C4-2B (cell line): ENCODE data around the gene MYO7A.

Experiments
- H3K27ac ChIP-seq: fragments of 450-650 bp; 2 replicates; pipeline ENCODE4 v1.5.1; 2017
- ZFX ChIP-seq: fragments of 450-650 bp; IDR thresholded peaks from 2 replicates; pipeline ENCODE4 v1.6.1; 2017
- TF ChIP-seq, protein P1 (sequence below): fragments of 450-650 bp; conservative IDR thresholded peaks from 2 replicates; pipeline ENCODE4 v1.5.1; 2017; ENCODE audit warnings: mild to moderate bottlenecking

MYO7A gene

DNA sequence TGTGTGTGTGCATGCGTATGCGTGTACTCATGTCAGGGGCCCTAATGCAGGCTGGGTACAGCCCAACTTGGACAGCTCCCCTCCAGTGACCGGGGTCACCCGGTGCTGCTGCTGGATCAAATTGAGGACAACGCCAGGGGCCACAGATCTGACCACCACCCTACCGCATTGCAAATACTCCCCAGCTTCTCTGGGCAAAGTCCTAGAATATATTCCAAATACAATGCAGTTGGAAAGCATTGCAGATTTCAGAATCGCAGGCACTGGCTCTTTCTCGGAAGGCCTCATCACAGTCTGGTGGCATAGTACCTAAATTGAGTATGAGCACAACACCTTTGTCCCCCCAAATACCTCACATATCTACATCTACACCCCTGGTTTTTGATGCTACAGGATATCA, 43.2 kb downstream of the MYO7A start:
- TF ChIP-seq ZFX: no peak
- TF ChIP-seq, protein P1, sequence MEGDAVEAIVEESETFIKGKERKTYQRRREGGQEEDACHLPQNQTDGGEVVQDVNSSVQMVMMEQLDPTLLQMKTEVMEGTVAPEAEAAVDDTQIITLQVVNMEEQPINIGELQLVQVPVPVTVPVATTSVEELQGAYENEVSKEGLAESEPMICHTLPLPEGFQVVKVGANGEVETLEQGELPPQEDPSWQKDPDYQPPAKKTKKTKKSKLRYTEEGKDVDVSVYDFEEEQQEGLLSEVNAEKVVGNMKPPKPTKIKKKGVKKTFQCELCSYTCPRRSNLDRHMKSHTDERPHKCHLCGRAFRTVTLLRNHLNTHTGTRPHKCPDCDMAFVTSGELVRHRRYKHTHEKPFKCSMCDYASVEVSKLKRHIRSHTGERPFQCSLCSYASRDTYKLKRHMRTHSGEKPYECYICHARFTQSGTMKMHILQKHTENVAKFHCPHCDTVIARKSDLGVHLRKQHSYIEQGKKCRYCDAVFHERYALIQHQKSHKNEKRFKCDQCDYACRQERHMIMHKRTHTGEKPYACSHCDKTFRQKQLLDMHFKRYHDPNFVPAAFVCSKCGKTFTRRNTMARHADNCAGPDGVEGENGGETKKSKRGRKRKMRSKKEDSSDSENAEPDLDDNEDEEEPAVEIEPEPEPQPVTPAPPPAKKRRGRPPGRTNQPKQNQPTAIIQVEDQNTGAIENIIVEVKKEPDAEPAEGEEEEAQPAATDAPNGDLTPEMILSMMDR: no peak
- H3K27ac ChIP-seq: no peak overlapping the region

DNA sequence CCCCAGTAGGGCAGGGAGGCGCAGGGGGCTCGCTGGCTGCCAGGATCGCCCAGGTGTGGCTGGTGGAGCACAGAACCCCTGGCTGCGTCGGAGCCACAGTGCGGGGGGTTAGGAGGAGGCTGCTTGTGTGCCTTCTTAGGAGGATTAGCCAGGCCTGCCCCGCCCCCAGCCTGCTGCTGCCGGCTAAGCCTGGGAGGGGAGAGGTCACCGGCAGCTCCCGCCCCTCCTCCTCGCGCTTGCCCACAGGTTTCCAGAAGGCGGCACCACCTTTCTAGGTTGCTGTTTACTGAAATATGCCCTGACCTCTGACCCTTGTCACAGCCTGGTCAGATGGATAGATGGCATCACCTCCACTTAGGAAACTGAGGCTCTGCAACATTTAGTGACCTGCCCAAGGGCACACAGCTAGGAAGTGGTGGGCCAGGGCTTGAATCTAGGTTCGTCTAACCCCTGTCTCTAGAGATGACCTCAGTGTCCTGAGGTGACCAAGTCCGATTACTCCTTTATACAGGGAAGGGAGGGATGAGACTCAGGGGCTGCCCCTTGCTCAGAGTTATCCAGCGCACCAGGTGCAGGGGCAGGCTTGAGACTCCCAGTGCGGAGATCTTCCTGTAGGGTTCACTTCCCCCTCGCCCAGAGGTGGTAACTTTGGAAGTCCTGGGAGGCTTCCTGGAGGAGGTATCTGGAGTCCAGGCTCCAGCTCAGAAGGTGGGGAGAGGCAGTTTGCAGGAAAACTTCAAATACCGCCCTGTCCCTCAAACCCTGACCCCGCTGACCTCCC, 44.0 kb downstream of the MYO7A start:
- no peak overlapping the region for H3K27ac ChIP-seq
- TF ChIP-seq, protein P1: no peak
- TF ChIP-seq ZFX: no peak

- H3K27ac ChIP-seq: no peak overlapping the region
- TF ChIP-seq, protein P1: no peak
- no peak for TF ChIP-seq ZFX
Measured at GRCh38 chr11:77172666-77172982, 44.6 kb downstream of the MYO7A start.

GRCh38 chr11:77173494-77173893, 45.4 kb downstream of the MYO7A start:
- TF ChIP-seq, protein P1: no peak
- TF ChIP-seq ZFX: no peak
- no peak overlapping the region for H3K27ac ChIP-seq

DNA sequence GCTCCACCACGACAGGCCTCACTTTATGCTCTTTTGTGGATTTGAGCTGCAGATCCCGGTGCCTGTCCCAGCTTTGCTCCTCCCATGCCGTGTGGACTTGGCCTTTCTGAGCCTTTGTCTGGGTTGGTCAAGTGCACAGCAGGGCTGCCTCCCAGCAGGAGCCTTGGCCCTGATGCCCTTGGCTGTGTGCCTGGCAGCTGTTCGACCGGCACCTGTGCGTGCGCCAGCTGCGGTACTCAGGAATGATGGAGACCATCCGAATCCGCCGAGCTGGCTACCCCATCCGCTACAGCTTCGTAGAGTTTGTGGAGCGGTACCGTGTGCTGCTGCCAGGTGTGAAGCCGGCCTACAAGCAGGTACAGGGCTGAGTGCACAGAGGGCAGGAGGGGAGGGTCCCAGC, 46.5 kb downstream of the MYO7A start:
- TF ChIP-seq, protein P1: no peak
- no peak for TF ChIP-seq ZFX
- H3K27ac ChIP-seq: no peak overlapping the region

DNA sequence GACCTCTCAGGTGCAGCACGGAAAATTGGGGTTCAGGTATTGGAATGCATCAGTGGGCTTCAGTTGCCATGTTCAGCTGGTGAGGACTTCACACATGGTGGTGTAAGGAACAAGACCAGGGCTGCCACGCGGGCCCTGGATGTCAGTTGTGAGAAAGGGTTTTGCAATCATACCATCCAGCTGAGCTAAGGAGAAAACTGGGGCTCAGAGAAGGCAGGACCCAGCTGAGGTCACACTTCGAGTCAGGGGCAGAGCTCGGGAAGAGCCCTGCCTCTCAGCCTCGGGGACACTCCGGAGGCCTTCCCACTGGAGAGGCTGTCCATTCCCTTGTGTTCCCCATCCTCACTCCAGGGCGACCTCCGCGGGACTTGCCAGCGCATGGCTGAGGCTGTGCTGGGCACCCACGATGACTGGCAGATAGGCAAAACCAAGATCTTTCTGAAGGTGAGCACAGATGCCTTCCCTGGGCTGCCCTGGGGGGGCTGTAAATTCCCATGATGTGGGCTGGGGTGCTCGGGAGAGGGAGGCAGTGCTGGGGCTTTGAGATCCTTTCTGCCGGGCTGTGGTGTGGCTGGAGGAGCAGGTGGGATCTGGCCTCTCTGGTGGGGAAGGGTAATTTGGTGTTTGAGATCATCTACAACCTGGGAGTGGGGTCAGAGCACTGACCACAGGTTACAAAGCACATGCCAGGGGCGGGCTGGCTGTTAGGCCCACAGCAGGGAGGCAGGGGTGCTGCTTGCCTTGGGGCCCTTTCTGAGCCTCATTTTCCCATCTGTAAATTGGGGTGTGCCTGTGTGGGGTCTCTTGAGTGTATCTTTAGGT, 47.2 kb downstream of the MYO7A start:
- no peak overlapping the region for H3K27ac ChIP-seq

More for the DNA sequence above, 47.2 kb downstream of the MYO7A start:
- TF ChIP-seq, protein P1: no peak
- no peak for TF ChIP-seq ZFX
